Heart right ventricle (tissue), 16 donors: ENCODE measurements around the gene OPA1. TPM values are rescaled to one million over a fixed set of nuclear protein-coding genes. Genes with fewer than 3 reads are reported as not detected.

ENCODE experiments used
- ATAC-seq, 8 donors: fragments of 200-7000 bp; cut with Tn5 transposase; one replicate each; pipeline ENCODE4 v1.9.1; 2020; ENCODE audit warnings: mild to moderate bottlenecking in 8 of 8, moderate library complexity in 8 of 8, moderate number of reproducible peaks in 1 of 8
- DNase-seq, 2 donors: peaks; one replicate each; pipeline ENCODE4 v3.0.0-alpha.2; 2020
- H3K27ac ChIP-seq, 10 donors: fragments of 200-600 bp; sonication (generic) in 2 of 10; one replicate each; pipeline versions ENCODE4 v1.5.0 to v1.8.0; 2020 to 2022; ENCODE audit warnings: mild to moderate bottlenecking in 3 of 10
- H3K27me3 ChIP-seq, 7 donors: fragments of 200-600 bp; one replicate each; pipeline ENCODE4 v1.8.0; 2021 to 2022; ENCODE audit warnings: mild to moderate bottlenecking in 2 of 7
- H3K36me3 ChIP-seq, 9 donors: fragments of 200-600 bp; sonication (generic) in 1 of 9; one replicate each; pipeline versions ENCODE4 v1.5.0 to v1.8.0; 2020 to 2022; ENCODE audit warnings: mild to moderate bottlenecking in 2 of 9
- H3K4me1 ChIP-seq, 9 donors: fragments of 200-600 bp; sonication (generic) in 1 of 9; one replicate each; pipeline versions ENCODE4 v1.5.0 to v1.8.0; 2020 to 2022; ENCODE audit warnings: mild to moderate bottlenecking in 4 of 9
- H3K4me3 ChIP-seq, 10 donors: fragments of 200-600 bp; sonication (generic) in 2 of 10; one replicate each; pipeline versions ENCODE4 v1.5.0 to v1.8.0; 2020 to 2022; ENCODE audit warnings: mild to moderate bottlenecking in 7 of 10, moderate library complexity in 2 of 10
- H3K9me3 ChIP-seq, 11 donors: fragments of 200-600 bp in 10 of 11; sonication (generic) in 2 of 11; one replicate each; pipeline versions ENCODE4 v1.5.0 to v1.8.0; 2013 to 2022; ENCODE audit warnings: mild to moderate bottlenecking in 2 of 11, control low read depth in 1 of 11, moderate library complexity in 1 of 11
- CTCF ChIP-seq, 9 donors: fragments of 200-600 bp; sonication (generic) in 2 of 9; IDR thresholded peaks; one replicate each; pipeline versions ENCODE4 v1.5.0 to v1.8.0; 2021 to 2022; ENCODE audit warnings: antibody characterized with exemption in 9 of 9, mild to moderate bottlenecking in 5 of 9, moderate library complexity in 1 of 9
- WGBS, 2 donors: extraction: QIAGEN DNeasy Blood & Tissue Kit; methylation state at CpG; one replicate each; pipeline ENCODE4 v1.1.7; 2013; ENCODE audit warnings: inconsistent platforms in 1 of 2; 5-methylcytosine and 5-hydroxymethylcytosine counted together
- intact Hi-C, 10 donors: fragments of 100-400 bp; cut with DNase I; formaldehyde crosslinking; loops; one replicate each; pipeline versions ENCODE4 v1.11.1 to v1.14.2; 2022
- polyA plus RNA-seq, 2 donors: library from polyadenylated mRNA; stranded (reverse); fragments of 200-250 nt; gene quantifications; one replicate each; pipeline ENCODE4 v1.2.3, GENCODE V29; 2013
- total RNA-seq, 10 donors: library from RNA; stranded (reverse); fragmentation: NEBNext Ultra II Directional in 3 of 10; extraction: Animal tissue kit (Norgen Biotek cat#: 25700) in 3 of 10; gene quantifications; one replicate each; pipeline versions ENCODE4 v1.2.1 to v1.2.4, GENCODE V29; 2021 to 2023
- donor health status: Arrhythmogenic right ventricular cardiomyopathy.
- donor health status: ischemic (EF 13 %, LVEDD 7.1; RV severe dilation, severe dysfunction).
- donor health status: healthy with polysubstance abuse.
- donor health status: DM: no; HTN: yes; CAD: no.
- donor health status: DM: no; HTN: no; CAD: no.
- donor health status: ischemic (EF 25% LVEDD 6.9; RV normal size, moderate dysfunction).
- donor health status: ischemic (EF 25% LVEDD 5.7; RV mildly dilated, moderate dysfunction).
- donor health status: healthy.
- donor health status: DM: yes; HTN: yes; CAD: no.
- donor health status: Ischemic cardiomyopathy.
- donor health status: ischemic (EF 35%, LVEDD 5.7; RV mildly dilated, moderate dysfunction).
- donor health status: nonischemic (EF 11% LVEDD 7.7; RV severe dilation, severe dysfunction).
- donor health status: DM: yes; HTN: yes; CAD: no.
- donor health status: PGD.
- donor health status: ischemic (EF 29% LVEDD 5.4; RV normal size, mild dysfunction).
- donor health status: nonischemic (EF 23%, LVEDD 6.1; RV moderate dilation, normal function).

Gene OPA1
- total and polyA plus RNA-seq, 12 donors, result 19.2 to 197 (median 124) TPM

- H3K4me1 ChIP-seq, result no peaks in the 10 kb centered on the region
- no peaks in the 10 kb centered on the region for H3K9me3 ChIP-seq
- peaks cover 0 to 10% (median 0%) of the 10 kb centered on the region in 7 donors for H3K27me3 ChIP-seq
- DNase-seq, result no peak
- intact Hi-C loops, result no loop called here
- H3K36me3 ChIP-seq, result no peaks in the 10 kb centered on the region
- no peak for TF ChIP-seq CTCF (IDR thresholded peaks at IDR 0.05)
- no peak for ATAC-seq
- no peak overlapping the region for H3K27ac ChIP-seq
- no peak overlapping the region for H3K4me3 ChIP-seq
These were observed 136.6 kb downstream of the OPA1 start for GRCh38 chr3:193729601-193730000.

GRCh38 chr3:193730511-193730910 lies 137.5 kb downstream of the OPA1 start:
- Histone ChIP-seq H3K4me3 (no peak overlapping the region), H3K9me3 (no peaks in the 10 kb centered on the region), H3K4me1 (no peaks in the 10 kb centered on the region), H3K36me3 (no peaks in the 10 kb centered on the region), H3K27me3 (peaks cover 0 to 10% (median 0%) of the 10 kb centered on the region in 7 donors), H3K27ac (no peak overlapping the region)
- no peak for TF ChIP-seq CTCF (IDR thresholded peaks at IDR 0.05)
- ATAC-seq (no peak), DNase-seq (no peak)
- intact Hi-C loops, result no loop called here
- WGBS, 2 donors, result 75 to 77% methylated on average over 8 of the region's 8 CpGs

- intact Hi-C loops, result no loop called here
- TF ChIP-seq CTCF (IDR thresholded peaks at IDR 0.05), result no peak
- H3K4me1 ChIP-seq, result no peaks in the 10 kb centered on the region
- no peaks in the 10 kb centered on the region for H3K9me3 ChIP-seq
- DNase-seq (no peak), ATAC-seq (no peak)
- no peak overlapping the region for H3K4me3 ChIP-seq
- no peak overlapping the region for H3K27ac ChIP-seq
- WGBS, 2 donors, result 70 to 77% methylated on average over 14 of the region's 14 CpGs
- no peaks in the 10 kb centered on the region for H3K36me3 ChIP-seq
- peaks cover 0 to 10% (median 0%) of the 10 kb centered on the region in 7 donors for H3K27me3 ChIP-seq
These were observed 138.0 kb downstream of the OPA1 start for GRCh38 chr3:193730976-193731375.

- no peak for DNase-seq
- no peaks in the 10 kb centered on the region for H3K4me1 ChIP-seq
- no peak for TF ChIP-seq CTCF (IDR thresholded peaks at IDR 0.05)
- no peak overlapping the region for H3K27ac ChIP-seq
- H3K4me3 ChIP-seq, result no peak overlapping the region
- peaks cover 0 to 10% (median 0%) of the 10 kb centered on the region in 7 donors for H3K27me3 ChIP-seq
- WGBS, 2 donors, result 75 to 80% methylated on average over 4 of the region's 4 CpGs
- H3K9me3 ChIP-seq, result no peaks in the 10 kb centered on the region
- no peaks in the 10 kb centered on the region for H3K36me3 ChIP-seq
- intact Hi-C loops, result no loop called here
- ATAC-seq, result no peak
These were observed 138.6 kb downstream of the OPA1 start for GRCh38 chr3:193731656-193732055.
